Measurements from ENCODE around the gene KLHL29. TPM values are rescaled to one million over a fixed set of nuclear protein-coding genes. Genes with fewer than 3 reads are reported as not detected.

KLHL29 gene
- polyA plus RNA-seq, 1 of the 3 experiments (the other 2 are of a cell fraction) = 4.6 TPM

- H3K9ac ChIP-seq = no peak overlapping the region
- ChIA-PET CTCF (interaction anchor here (1.1 kb wide), 1 partner anchor 193 kb away, joined by 6 read pairs; no protein-coding TSS in a partner anchor), POLR2A (no interaction called here)
- H3K9me2 ChIP-seq = no peaks in the 10 kb centered on the region
- no peak overlapping the region for H3K4me3 ChIP-seq (ENCODE audit: low read depth in 2 of 2, low read length in 1 of 2)
- H3K27me3 ChIP-seq (ENCODE audit: insufficient read depth) = no peaks in the 10 kb centered on the region
- H4K20me1 ChIP-seq (ENCODE audit: insufficient read depth) = no peaks in the 10 kb centered on the region
- WGBS (ENCODE audit: low lambda C conversion rate) = 94% methylated on average over 9 of the region's 9 CpGs
- H3K79me2 ChIP-seq (ENCODE audit: insufficient read depth) = no peaks in the 10 kb centered on the region
- TF ChIP-seq USF2 (IDR thresholded peaks at IDR 0.05; ENCODE audit: borderline replicate concordance, low read depth, low read length) = no peak
- TF ChIP-seq SIN3A (IDR thresholded peaks at IDR 0.05; ENCODE audit: borderline replicate concordance, low read depth, low read length) = no peak
- TF ChIP-seq YY1 (IDR thresholded peaks at IDR 0.05; ENCODE audit: low read depth) = no peak
- TF ChIP-seq ZBTB33 (IDR thresholded peaks at IDR 0.05; ENCODE audit: borderline replicate concordance, low read depth) = no peak
- TF ChIP-seq MEF2A (IDR thresholded peaks at IDR 0.05; ENCODE audit: borderline replicate concordance, low read depth) = no peak
- TF ChIP-seq FOXM1 (IDR thresholded peaks at IDR 0.05; ENCODE audit: low read depth) = no peak
- TF ChIP-seq RFX5 (IDR thresholded peaks at IDR 0.05; ENCODE audit: low read length) = no peak
- TF ChIP-seq GATA2 (CRISPR knock-in tag; IDR thresholded peaks at IDR 0.05) = no peak
- no peak overlapping the region for H2AFZ ChIP-seq (ENCODE audit: low read depth)
- H3K4me1 ChIP-seq (ENCODE audit: control insufficient read depth in 1 of 2, insufficient read depth in 2 of 2, low read depth in 1 of 2, low read length in 1 of 2) = peaks cover 16 to 42% of the 10 kb centered on the region in 2 experiments
- H3F3A ChIP-seq (replicated peaks; ENCODE audit: insufficient read depth) = no peaks in the 10 kb centered on the region
- no peaks in the 10 kb centered on the region for H3K36me3 ChIP-seq (replicated peaks in 1 of 2; ENCODE audit: control insufficient read depth in 1 of 2, insufficient read depth in 2 of 2, low read length in 1 of 2)
- no peaks in the 10 kb centered on the region for H3K9me3 ChIP-seq
- H3K27ac ChIP-seq (ENCODE audit: low read depth in 2 of 2, low read length in 1 of 2) = no peak overlapping the region
- H3K4me2 ChIP-seq = no peak overlapping the region
- no peak for DNase-seq
These were observed 212.7 kb downstream of the KLHL29 start for GRCh38 chr2:23597687-23598086.

- POLR2A ChIA-PET = no interaction called here
- no peaks in the 10 kb centered on the region for H4K20me1 ChIP-seq (ENCODE audit: insufficient read depth)
- no peaks in the 10 kb centered on the region for H3K79me2 ChIP-seq (ENCODE audit: insufficient read depth)
- H3K36me3 ChIP-seq (replicated peaks in 1 of 2; ENCODE audit: control insufficient read depth in 1 of 2, insufficient read depth in 2 of 2, low read length in 1 of 2) = no peaks in the 10 kb centered on the region
- H2AFZ ChIP-seq (ENCODE audit: low read depth) = no peak overlapping the region
- no peak overlapping the region for H3K4me3 ChIP-seq (ENCODE audit: low read depth in 2 of 2, low read length in 1 of 2)
- DNase-seq = no peak
- H3K27me3 ChIP-seq (ENCODE audit: insufficient read depth) = no peaks in the 10 kb centered on the region
- no peak overlapping the region for H3K9ac ChIP-seq
- no peak overlapping the region for H3K4me2 ChIP-seq
- CTCF ChIA-PET = interaction anchor here (0.8 kb wide), 1 partner anchor 14 kb away, joined by 3 read pairs; no protein-coding TSS in a partner anchor
- 92% methylated on average over 6 of the region's 6 CpGs for WGBS (ENCODE audit: low lambda C conversion rate)
- H3K9me3 ChIP-seq = no peaks in the 10 kb centered on the region
- no peak overlapping the region for H3K27ac ChIP-seq (ENCODE audit: low read depth in 2 of 2, low read length in 1 of 2)
- no peaks in the 10 kb centered on the region for H3K9me2 ChIP-seq
- H3K4me1 ChIP-seq (ENCODE audit: control insufficient read depth in 1 of 2, insufficient read depth in 2 of 2, low read depth in 1 of 2, low read length in 1 of 2) = peaks cover 19 to 36% of the 10 kb centered on the region in 2 experiments
- no peaks in the 10 kb centered on the region for H3F3A ChIP-seq (replicated peaks; ENCODE audit: insufficient read depth)
- no peak for TF ChIP-seq IRF3 (IDR thresholded peaks at IDR 0.05; ENCODE audit: low read depth, low read length)
- TF ChIP-seq CHD2 (IDR thresholded peaks at IDR 0.05; ENCODE audit: low read length, partially characterized antibody) = no peak
- TF ChIP-seq EP300 (IDR thresholded peaks at IDR 0.05; ENCODE audit: borderline replicate concordance in 1 of 2, low read depth in 1 of 2, low read length in 1 of 2) = no peak
- TF ChIP-seq RFX5 (IDR thresholded peaks at IDR 0.05; ENCODE audit: low read length) = no peak
- no peak for TF ChIP-seq GABPA (IDR thresholded peaks at IDR 0.05; ENCODE audit: low read depth)
- no peak for TF ChIP-seq PBX3 (IDR thresholded peaks at IDR 0.05)
- TF ChIP-seq CTCF (IDR thresholded peaks at IDR 0.05) = no peak
- no peak for TF ChIP-seq RCOR1 (IDR thresholded peaks at IDR 0.05; ENCODE audit: low read length)
- TF ChIP-seq EZH2phosphoT487 (IDR thresholded peaks at IDR 0.05; ENCODE audit: borderline replicate concordance, low read depth) = no peak
These were observed 214.0 kb downstream of the KLHL29 start for GRCh38 chr2:23599006-23599405.

All from SK-N-SH (cell line).